Ishikawa (cell line): ENCODE results near the gene TLE5.

Experiments used
- CEBPB ChIP-seq: IDR thresholded peaks from 2 replicates; pipeline ENCODE4 v1.6.1; 2012
- CREB1 ChIP-seq: IDR thresholded peaks from 2 replicates; pipeline ENCODE4 v1.6.1; 2012; ENCODE audit warnings: low read depth
- EGR1 ChIP-seq: IDR thresholded peaks from 2 replicates; pipeline ENCODE4 v1.6.1; 2012
- EP300 ChIP-seq: IDR thresholded peaks from 2 replicates; pipeline ENCODE4 v1.6.1; 2012; ENCODE audit warnings: borderline replicate concordance
- FOXM1 ChIP-seq: IDR thresholded peaks from 2 replicates; pipeline ENCODE4 v1.6.1; 2012; ENCODE audit warnings: low read depth, borderline replicate concordance
- MAX ChIP-seq: IDR thresholded peaks from 2 replicates; pipeline ENCODE4 v1.6.1; 2012
- NFIC ChIP-seq: IDR thresholded peaks from 2 replicates; pipeline ENCODE4 v1.6.1; 2012
- RAD21 ChIP-seq: IDR thresholded peaks from 2 replicates; pipeline ENCODE4 v1.6.1; 2012; ENCODE audit warnings: low read depth
- REST ChIP-seq: IDR thresholded peaks from 2 replicates; pipeline ENCODE4 v1.6.1; 2012; ENCODE audit warnings: low read depth, mild to moderate bottlenecking
- TAF1 ChIP-seq: IDR thresholded peaks from 2 replicates; pipeline ENCODE4 v1.6.1; 2012; ENCODE audit warnings: low read depth, mild to moderate bottlenecking
- TCF12 ChIP-seq: IDR thresholded peaks from 2 replicates; pipeline ENCODE4 v1.6.1; 2012; ENCODE audit warnings: low read depth
- TEAD4 ChIP-seq: IDR thresholded peaks from 2 replicates; pipeline ENCODE4 v1.6.1; 2012
- YY1 ChIP-seq: IDR thresholded peaks from 2 replicates; pipeline ENCODE4 v1.6.1; 2012; ENCODE audit warnings: low read depth
- ZBTB7A ChIP-seq: IDR thresholded peaks from 2 replicates; pipeline ENCODE4 v1.6.1; 2012; ENCODE audit warnings: low read depth
- TF ChIP-seq, protein P1 (sequence below): IDR thresholded peaks from 2 replicates; pipeline ENCODE4 v1.6.1; 2012

TLE5 gene

GRCh38 chr19:3012621-3013262 lies 49.6 kb downstream of the TLE5 start:
- TF ChIP-seq, protein P1, sequence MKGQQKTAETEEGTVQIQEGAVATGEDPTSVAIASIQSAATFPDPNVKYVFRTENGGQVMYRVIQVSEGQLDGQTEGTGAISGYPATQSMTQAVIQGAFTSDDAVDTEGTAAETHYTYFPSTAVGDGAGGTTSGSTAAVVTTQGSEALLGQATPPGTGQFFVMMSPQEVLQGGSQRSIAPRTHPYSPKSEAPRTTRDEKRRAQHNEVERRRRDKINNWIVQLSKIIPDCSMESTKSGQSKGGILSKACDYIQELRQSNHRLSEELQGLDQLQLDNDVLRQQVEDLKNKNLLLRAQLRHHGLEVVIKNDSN, result 0 out of 2 replicates have a peak, but pooled peaks have one; percentile 32
- TF ChIP-seq CEBPB, result no peak

DNA sequence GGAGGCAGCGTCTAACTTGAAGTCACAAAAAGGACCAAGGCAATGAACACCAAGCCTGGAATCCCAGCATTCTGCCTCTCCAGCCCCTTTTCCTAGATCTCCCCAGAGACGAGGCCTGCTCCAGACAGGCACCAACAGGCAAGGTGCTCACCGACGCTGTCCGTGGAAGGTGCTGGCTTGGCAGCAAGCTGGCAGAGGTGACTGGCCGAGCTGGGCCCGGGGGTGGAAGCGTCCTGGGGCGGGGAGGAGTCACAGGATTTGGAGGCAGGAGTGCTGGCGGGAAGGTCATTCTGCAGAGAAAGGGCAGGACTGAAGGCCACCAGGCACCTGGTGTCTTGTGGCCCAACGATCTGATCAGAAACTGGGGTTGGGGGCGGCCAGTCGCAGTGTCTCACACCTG lies 51.4 kb downstream of the TLE5 start:
- TF ChIP-seq EP300 (no peak), CEBPB (no peak), RAD21 (no peak), TAF1 (no peak), TCF12 (no peak), CREB1 (no peak), EGR1 (no peak), MAX (no peak), REST (no peak), FOXM1 (no peak), YY1 (no peak), NFIC (no peak), TEAD4 (no peak), ZBTB7A (no peak)
- TF ChIP-seq, protein P1, result no peak

- TF ChIP-seq REST, result no peak
- no peak for TF ChIP-seq RAD21
- TF ChIP-seq TCF12, result no peak
- no peak for TF ChIP-seq ZBTB7A
These were observed 53.3 kb downstream of the TLE5 start for GRCh38 chr19:3008994-3009393.

DNA sequence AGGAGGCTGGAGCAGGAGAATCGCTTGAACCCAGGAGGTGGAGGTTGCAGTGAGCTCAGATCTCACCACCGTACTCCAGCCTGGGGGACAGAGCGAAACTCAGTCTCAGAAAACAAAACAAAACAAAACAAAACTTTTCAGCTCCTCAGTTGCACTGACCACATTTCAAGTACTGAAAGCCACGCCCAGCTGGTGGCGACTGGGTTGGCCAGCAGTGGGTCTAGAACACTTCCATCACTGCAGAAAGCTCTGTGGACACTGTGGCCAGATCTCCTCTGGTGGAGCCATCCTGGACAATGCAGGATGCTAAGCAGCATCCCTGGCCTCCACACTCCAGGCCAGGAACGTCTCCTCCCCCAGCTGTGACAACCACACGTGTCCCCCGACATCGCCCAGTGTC lies 54.3 kb downstream of the TLE5 start:
- TF ChIP-seq CREB1 (no peak), EP300 (no peak), NFIC (no peak), TAF1 (no peak), REST (no peak), CEBPB (no peak), TEAD4 (no peak), ZBTB7A (no peak), EGR1 (no peak), RAD21 (no peak), MAX (no peak)
- TF ChIP-seq, protein P1, result no peak
